HG03342 (cell line): ENCODE results near the gene NALF2.

Experiments used
- ATAC-seq: cut with Tn5 transposase; IDR thresholded peaks from one replicate; pipeline ENCODE4 v1.9.1; 2021; ENCODE audit warnings: mild to moderate bottlenecking, moderate library complexity; ENCODE audit not compliant: unreplicated experiment

Gene NALF2

GRCh38 chrX:69524781-69525363 lies 20.7 kb downstream of the NALF2 start:
- ATAC-seq: no peak

- ATAC-seq: no peak
Observed at GRCh38 chrX:69530306-69530705, 26.2 kb downstream of the NALF2 start.

- no peak for ATAC-seq
Observed at GRCh38 chrX:69531031-69531755, 27.1 kb downstream of the NALF2 start.

GRCh38 chrX:69535661-69536060 lies 31.5 kb downstream of the NALF2 start:
- ATAC-seq: no peak

- ATAC-seq: peak; percentile 91
Observed at GRCh38 chrX:69538321-69538876, 34.3 kb downstream of the NALF2 start.

GRCh38 chrX:69539437-69539836 lies 35.3 kb downstream of the NALF2 start:
- ATAC-seq: peak; percentile 61

- no peak for ATAC-seq
Observed at GRCh38 chrX:69541956-69542355, 37.8 kb downstream of the NALF2 start.

- ATAC-seq: no peak
Observed at GRCh38 chrX:69543572-69543971, 39.4 kb downstream of the NALF2 start.

- no peak for ATAC-seq
Observed at GRCh38 chrX:69546417-69546816, 42.3 kb downstream of the NALF2 start.

GRCh38 chrX:69546978-69547377 lies 42.9 kb downstream of the NALF2 start:
- ATAC-seq: no peak

GRCh38 chrX:69551421-69552009 lies 47.4 kb downstream of the NALF2 start:
- ATAC-seq: no peak

- ATAC-seq: no peak
Observed at GRCh38 chrX:69552512-69552911, 48.4 kb downstream of the NALF2 start.
